Muscle of arm (tissue), 12 donors: Measurements from ENCODE around the gene IL22RA2. TPM values are rescaled to one million over a fixed set of nuclear protein-coding genes. Genes with fewer than 3 reads are reported as not detected.

Experiments used
- DNase-seq: peaks from one replicate; pipeline ENCODE4 v3.0.0-alpha.2; 2013
- polyA plus RNA-seq, 12 donors: library from polyadenylated mRNA; unstranded; fragments of 120-200 nt; gene quantifications; one replicate each; pipeline ENCODE4 v1.2.1, GENCODE V29; 2013; ENCODE audit not compliant: insufficient read length in 12 of 12

The IL22RA2 gene
- polyA plus RNA-seq, 12 donors = 0.37 to 1.3 (median 0.39) TPM; not detected in 9

DNA sequence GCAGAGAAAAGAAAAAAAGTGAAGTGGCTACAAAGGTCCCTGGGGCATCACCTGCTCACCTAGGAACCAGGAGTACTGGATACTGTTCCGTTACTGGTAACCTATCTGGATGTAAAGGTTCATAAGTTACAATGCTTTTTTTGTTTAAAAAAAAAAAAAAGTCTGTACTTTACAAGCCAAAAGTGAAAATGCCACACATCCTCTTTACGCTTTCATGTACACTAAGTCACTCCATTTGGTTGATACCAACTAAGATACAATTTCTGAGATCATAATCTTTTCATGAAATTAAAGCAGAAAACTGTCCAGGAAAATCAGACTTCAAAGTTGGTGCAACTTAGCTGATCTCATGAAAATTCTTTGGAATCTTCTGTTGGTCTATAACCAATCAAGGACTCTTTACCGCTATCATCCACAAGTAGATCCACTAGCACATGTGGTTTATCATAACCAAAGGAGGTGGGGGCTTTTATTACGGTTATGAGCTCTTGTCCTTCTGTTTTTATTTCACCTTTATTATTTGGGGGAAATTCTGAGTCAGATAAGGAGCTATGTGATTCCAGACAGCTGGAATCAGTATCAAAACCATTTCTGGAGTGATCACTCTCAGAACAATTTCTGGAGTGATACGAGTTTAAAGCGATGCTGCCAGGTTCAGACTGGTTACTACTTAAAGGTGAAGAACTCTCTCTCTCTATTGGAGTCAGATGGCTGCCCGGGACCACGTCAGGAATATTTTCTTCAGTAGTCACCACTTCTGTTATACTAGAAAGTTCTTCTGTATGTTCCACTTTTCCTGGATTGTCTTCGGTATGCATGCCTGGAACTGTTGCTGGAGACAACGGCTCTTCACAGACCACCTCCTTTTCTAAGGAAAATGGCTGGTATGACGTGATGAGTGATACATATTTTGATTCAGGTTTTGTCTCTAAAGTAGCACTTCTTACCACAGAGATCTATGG, 24.5 kb upstream of the IL22RA2 start:
- no peak for DNase-seq

DNA sequence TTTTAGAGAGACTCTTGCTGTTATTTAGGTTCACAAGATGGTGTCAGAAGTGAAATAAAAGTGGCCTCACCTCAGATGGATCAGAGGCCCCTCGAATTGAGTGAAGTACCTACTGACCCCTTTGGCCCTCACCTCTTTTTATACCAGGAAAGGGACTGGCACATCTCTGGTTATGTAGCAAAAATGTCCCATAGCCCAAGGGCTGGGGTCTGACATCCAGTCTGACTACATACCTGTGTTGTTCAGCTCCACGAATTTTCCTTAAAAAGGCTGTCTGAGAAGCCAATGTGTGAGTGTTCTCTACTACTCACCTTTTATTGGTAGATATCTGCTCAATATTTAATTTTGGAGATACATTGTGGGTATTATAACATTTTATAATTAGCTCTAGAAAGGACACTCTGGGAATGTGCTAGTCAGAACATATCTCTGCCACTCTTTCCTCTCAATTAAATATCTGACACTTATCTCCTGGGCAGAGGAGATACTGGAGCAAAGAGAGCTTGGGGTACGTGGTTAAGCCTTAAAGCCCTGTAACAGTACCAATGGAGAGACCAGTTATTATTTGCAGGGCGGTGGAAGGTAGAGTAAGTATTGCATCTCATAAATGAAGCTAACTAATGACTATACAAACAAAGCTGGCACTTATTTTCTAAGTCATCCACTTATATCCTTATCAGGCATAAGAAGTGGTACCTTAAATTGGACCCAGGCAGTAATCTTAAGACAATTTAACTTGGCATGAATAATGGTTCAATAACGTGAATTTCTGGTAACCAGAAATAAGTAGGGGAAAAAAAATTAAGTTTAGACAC, 20.0 kb upstream of the IL22RA2 start:
- DNase-seq = no peak

DNA sequence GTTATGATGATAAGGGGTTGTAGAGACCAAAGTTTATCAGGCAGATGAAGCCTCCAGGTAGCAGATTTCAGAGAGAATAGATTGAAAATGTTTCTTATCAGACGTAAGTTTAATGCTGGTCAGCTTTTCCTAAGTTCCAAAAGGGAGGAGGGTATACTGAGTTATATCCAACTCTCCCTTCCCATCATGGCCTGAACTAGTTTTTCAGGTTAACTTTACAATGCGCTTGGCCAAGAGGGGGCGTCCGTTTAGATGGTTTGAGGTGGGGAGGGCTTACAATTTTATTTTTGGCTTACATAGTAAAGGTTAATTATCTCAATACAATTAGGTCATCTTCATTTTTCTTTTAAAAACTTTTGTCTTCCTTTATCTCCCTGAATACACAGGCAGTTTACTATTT, 19.4 kb upstream of the IL22RA2 start:
- DNase-seq = no peak

DNA sequence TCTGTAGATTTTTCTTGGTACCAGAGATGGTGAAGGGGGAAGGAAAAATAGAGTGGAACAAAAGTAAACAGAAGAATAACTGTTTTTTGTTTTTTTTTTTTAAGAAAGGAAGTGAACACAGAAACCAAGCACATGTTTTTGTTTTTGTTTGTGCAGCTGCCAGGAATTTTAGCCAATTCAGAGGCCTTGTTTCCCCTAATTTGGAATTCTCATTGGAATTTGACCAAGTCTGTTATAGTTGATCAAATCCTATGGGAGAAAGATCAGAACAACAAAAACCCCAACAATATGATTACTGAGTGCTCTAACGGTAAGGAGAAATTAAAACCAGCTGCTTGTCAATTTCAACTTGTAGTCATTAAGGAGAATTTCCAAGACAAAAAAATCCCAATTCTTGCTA, 18.2 kb upstream of the IL22RA2 start:
- DNase-seq = peak; percentile 46

DNA sequence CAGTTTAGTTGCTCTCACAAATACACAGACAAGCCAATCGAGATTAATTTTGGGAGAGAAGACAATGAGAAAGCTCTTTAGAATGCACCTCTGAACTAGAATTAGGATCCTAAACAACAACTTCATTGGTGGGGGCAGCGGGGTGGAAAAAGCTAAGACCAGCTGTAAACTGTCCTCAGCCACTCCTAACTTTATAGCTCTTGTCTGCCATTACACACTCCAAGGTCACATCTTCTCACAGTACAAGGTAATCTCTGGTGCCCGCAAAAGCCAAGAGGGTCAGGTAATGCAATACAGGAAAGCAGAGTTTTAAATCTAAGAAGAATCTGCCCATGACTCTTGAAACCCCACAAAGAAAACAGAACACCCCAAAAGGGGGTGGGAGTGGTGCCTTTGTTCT, 17.8 kb upstream of the IL22RA2 start:
- no peak for DNase-seq

DNA sequence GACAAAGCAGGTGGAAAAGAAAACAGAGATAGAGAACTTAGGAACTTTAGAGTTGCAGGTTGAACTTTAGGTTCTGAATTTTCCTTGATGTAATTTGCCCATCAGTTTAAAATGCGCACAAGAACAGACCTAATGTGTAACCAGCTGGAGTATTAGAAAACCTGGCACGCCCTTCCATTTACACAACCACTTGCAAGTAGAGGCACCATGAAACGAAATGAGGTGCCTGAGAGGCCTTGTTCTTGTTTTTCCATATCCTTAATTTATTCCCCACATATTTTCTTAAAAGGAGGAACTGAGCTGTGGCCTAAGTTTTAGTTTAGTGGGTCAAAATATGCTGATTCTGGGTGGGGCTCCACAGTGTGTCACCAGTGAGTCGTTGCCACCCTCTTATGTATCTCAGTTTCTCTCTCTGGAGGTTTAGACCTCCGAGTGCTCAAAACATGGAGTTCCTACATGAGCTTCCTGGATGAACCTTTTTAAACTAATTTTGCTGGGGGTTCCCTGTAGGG, 17.2 kb upstream of the IL22RA2 start:
- DNase-seq = no peak

DNA sequence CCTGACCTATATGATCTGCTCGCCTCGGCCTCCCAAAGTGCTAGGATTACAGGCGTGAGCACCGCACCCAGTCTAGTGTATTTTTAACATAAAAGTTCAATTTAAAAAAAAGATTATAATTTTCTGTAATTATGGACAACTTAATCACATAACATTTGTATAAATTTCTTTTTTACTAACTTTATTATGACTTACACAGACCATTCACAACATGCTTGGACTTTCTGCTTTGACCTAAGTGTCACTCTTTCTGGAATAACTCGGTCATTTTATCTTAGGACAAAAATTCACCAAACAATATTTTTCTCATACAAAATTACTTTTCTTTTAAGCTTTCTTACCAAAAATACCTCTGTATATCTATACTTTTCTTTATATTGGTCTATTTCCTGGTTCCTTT, 15.4 kb upstream of the IL22RA2 start:
- DNase-seq = no peak

DNA sequence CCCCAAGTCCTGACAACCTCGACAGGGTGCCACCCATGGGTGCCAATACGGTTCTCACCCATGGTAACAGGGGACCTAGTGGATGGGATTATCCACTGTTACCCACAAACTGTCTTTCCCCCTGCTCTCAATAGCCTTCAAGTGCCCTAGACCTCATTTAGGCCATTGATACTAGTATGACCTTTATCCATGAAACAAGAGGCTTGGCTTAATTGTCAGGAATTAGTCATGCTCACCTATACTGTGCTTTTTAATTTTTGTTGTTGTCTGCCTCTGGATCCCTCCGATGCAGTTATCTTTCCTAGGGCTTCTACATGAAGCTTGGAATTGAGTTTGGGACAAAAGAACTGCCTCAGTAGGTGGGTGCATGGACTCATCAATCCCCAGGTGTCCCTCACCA, 11.8 kb upstream of the IL22RA2 start:
- no peak for DNase-seq

DNA sequence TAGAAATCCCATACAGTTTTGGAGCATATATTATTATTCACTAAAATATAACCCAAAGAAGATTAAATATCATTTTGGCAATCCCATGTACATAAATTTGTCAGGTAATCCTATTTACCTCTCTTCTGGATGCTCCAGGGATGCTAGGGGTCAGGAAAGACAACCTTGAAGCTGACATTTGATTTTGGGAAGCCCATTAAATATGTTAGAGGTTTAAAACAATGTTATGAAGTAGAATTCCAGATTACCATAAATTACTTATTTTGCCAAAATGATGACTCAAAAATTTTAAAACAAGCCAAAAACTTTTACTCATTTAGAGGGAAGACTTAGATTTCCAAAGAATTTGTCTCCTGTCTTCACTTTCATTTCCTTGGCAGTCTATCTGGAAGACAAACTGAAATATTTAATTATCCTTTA, 9.2 kb upstream of the IL22RA2 start:
- DNase-seq = no peak

DNA sequence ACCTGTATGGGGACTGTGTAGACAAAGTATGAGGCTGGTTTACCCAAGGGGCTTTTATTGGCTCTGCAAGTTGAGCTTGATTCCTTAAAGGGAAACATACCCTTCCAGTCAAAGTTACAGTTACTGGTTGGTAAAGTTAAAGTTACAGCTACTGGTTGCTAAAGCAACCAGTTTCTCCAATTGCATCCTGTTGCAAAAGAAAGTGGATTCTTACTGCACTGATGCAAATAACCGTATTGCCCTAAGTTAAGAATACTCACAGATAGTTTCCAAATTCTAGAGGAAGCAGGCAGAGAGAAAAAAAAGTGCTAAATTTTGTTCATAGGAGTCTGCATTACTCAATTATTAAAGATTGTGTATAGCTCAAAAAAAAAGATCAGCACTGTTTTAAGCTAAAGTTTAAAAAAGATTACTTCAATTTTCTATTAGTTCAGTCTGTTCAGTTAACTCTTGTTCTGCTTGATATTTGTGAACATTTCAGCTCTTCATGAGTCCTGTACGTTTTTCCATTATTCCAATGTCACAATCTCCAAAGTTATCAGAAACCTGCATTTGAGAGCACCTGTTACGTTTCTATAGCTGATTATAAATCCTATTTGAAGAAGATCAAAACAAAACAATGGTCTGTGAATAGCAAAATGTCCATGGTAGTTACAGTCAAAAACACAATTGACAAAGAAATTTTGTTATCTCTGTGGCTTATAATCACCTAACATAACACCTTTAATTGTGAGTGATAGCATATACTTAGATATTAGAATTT, 8.6 kb upstream of the IL22RA2 start:
- no peak for DNase-seq

DNA sequence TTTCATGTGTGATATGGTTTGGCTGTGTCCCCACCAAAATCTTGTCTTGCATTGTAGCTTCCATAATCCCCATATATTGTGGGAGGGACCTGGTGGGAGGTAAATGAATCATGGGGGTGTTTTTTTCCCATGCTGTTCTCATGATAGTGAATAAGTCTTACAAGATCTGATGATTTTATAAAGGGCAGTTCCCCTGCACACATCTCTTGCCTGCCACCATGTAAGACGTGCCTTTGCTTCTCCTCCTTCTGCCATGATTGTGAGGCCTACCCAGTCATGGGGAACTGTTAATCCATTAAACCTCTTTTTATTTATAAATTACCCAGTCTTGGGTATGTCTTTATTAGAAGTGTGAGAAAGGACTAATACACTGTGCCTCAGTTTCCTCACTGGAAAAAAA, 4.2 kb upstream of the IL22RA2 start:
- no peak for DNase-seq

DNA sequence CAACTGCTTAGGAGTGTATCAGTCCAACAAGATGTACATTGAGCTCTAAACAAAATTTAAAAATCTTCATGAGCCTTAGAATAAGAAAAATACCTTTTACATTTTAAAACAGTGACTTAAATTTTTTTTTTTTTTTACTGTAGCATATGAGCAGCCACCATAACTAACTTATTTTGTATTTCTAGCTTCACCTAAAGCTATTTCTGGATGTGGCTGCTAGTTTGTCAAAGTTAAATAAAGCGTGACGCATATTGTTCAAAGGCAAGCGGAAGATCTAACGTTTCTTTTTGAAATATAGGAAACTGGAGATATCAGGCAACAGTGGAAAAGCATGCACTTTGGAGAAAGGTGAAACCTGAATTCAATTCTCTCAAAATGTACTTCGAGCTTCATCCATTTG, 3.3 kb upstream of the IL22RA2 start:
- no peak for DNase-seq

DNA sequence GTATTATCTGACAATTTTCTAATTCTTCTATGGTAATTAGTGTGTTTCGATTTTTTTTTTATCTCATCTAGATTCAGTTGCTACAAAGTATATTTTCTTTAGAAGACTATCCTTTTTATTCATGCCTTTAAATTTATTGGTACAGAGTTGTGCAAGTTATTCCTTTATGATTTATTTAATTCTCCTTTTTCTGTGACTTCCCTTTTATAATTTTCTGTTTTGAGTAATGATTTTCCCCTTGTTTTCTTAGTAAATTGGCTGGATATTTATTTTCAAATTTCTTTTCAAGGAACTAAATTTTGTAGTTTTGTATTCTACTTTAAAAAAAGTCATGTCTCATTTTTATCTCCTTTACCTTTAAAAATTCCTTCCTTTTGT, 2.4 kb upstream of the IL22RA2 start:
- no peak for DNase-seq

DNA sequence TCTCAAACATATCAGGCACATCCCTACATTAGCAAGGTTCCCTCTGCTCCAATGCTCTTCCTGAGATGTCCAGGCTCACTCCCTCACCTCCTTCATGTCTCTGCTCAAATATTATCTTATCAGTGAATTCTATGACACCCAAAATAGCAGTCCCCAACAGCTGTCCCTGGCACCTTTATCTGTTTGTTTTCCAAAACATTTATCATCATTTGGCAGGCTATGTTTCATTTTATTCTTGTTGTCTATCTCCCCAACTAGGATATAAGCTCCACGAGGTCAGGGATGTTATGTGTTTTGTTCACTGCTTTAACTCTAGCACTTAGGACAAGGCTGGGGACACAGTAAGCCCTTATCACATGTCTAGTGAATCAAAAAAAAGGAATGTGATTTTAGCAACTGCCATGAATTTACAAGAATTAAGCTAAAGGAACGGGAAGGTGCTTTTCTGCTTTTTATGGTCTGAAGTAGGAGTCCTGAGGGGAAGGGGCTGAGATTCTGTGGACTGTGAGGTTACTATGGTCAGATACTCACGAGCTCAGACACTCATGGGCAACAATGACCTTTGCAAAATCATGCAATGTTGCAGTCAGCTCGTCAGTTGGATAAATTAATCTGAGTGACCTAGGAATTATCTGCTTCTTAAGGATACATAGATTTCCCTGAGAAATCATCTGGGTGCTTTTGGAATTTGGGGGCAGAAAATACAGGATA, 1.9 kb upstream of the IL22RA2 start:
- DNase-seq = no peak

DNA sequence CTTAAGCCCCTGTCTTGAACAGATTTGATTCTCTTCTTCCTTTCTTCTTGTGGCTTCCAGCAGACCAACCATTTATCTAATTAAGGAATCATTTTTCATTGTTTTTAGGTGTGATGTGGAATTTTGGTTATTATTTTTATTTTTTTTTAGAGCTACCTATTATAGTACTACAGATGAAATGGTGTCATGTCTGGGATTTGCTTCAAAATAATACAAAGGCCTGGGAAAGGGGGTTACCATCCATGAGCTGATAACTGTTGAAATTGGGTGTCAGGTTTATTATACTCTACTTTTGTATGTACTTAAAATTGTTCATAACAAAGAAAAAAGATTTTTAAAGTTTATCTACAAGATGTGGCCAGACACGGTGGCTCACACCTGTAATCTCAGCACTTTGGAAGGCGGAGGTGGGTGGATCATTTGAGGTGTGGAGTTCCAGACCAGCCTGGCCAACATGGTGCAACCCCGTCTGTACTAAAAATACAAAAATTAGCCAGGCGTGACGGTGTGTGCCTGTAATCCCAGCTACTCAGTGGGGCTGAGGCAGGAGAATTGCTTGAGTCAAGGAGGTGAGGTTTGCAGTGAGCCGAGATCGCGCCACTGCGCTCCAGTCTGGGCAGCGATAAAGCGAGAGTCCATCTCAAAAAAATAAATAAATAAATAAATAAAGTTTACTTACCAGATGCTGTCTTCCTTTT, 561 bp downstream of the IL22RA2 start:
- DNase-seq = no peak

DNA sequence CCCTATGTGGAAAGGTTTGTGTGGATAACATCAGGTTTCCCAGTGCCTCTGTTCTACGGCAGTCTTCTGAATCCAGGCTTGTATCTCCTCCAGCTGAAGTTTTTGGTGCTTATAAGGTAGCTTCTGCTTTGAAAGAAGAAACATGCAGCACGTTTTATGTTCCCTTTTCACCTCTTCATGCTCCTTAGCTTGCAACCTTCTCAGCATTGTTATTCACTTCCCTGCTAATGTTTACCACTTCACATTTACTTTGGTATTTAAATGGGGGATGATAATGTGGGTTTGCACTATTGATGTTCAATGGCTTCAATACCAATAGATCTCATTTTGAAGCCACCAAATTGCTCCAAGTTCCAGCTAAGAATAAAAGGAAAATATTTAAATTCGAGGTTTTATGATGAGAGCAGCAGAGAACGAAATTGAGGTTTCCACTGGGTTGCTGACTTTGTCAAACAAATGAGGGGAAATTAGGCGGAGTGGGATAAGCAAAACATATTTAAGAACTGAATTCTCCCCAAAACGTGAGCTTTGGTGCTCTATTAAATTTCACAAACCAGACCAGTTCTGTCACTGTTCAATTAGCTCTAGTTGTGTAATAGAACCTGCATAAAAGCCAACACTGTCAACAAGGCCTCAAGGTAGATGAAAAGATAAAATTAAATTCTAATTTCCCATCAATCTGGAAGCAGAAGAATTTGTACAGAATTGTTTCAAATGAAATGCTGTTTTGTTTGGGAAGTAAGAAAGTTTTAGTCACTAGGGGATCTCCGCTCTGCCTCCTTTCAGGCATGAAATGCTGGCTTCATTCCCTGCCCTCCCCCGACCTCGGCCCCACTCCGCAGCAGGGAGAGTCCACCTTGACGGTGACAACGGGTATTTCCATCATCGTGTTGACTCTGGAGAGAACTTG, 1.4 kb downstream of the IL22RA2 start:
- no peak for DNase-seq

DNA sequence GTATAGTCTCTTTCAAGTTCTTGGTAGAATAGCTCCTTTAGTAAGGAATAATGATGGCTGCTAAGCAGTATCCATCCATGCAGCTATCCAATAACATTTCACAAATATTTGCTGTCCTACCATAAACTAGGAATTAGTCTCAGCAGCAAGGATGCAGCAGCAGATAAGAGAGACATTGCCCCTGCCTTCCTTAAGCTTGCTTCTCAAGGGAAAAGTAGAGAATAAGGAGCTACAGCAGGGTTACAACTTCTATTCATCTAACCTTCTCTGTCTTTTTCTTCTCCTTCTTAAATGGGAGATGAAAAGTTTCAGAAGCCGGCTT, 2.4 kb downstream of the IL22RA2 start:
- DNase-seq = no peak

DNA sequence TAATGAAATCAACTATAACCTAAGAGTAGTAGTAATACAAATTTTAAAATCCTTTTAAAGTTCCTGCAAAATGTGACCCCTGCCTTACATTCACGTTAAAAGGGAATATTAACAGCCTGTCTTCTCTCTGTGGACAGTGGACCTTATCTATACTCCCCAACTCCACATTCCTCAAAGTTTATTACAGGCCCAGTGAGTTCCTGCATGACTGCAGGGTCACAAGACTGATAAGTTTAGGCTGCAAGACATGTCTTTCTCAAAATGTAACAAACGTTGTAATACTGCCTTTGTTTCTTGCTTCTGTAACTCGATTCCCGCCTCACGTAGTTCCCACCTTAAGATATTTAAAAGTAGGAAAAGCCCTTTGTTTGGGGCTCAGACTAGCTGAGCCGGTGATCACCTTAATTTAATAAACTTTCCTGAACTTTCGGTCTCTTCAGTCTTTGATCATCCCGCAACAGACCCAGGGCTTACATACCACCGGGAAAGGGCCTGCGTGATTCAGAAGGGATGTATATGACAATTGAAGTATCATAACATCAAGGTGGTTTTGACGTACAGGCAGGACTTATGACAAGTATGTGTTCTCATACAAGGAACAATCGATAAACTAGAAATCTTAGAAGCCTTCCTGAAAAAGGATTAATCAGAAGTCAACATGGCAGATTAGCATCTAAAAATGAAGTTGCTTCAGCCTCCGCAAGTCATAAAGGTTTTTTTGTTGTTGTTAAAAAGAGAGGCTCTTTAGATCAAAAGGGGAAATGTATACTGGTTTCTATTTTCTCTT, 3.0 kb downstream of the IL22RA2 start:
- DNase-seq = no peak
